HG03521 (cell line): ENCODE results near the gene DCDC2B.
A peak's percentile ranks its signal among the peaks of the same experiment; 100 is the strongest.
"Not testable (repeated sequence)": the region's sequence is repeated elsewhere in the genome, so short reads cannot be mapped to it uniquely, and the experiment has no call there.

ENCODE experiments used
- ATAC-seq: cut with Tn5 transposase; IDR thresholded peaks from one replicate; pipeline ENCODE4 v1.9.1; 2021; ENCODE audit warnings: mild to moderate bottlenecking, moderate library complexity; ENCODE audit not compliant: unreplicated experiment

DCDC2B gene

GRCh38 chr1:32208891-32209328 is at the start of gene DCDC2B:
DCDC2B (plus strand) TSS chr1:32209089; CDS start chr1:32209094, 5 bp downstream.
- no peak for ATAC-seq

GRCh38 chr1:32159189-32159588 is 49.7 kb upstream of the DCDC2B start:
- no peak for ATAC-seq

DNA sequence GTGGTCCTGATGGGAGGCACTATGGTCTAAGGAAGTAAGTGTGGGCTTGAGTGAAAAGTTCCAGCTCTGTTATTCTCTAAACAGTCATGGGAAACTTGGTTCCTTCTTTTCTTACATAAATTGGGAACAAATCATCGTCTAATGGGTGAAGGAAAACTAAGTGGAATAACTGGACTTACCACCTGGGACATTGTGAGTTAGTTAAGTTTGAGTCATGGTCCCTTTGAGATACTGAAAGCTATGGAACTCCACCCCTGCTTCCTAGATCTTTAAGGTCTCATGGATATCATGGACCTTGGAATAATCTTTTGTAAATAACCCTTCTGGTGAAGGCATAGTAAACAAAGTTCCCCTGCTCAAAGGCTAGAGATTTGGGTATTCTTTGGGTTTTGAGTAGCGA is 45.5 kb upstream of the DCDC2B start:
- no peak for ATAC-seq

GRCh38 chr1:32165633-32166032 is 43.3 kb upstream of the DCDC2B start:
- ATAC-seq, result not testable (repeated sequence)

DNA sequence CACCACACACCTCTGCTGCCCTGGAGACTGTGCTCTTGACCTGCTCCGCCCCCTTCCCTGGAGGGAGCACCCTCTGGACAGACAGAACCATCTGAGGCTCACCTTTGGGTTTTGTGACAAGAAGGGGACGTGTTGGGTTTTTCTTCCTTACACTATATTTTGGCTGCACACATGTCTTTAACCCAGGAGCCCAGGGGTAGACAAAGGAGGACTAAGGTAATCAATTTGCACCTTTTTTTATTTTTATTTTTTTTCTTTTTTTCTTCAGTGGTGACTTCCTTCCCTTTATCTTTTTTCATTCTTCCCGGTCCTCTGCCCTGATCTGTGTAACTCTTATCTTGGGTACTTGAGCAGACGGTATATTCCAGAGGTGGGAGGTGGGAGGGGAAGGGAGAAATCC is 37.9 kb upstream of the DCDC2B start:
- ATAC-seq, result no peak

DNA sequence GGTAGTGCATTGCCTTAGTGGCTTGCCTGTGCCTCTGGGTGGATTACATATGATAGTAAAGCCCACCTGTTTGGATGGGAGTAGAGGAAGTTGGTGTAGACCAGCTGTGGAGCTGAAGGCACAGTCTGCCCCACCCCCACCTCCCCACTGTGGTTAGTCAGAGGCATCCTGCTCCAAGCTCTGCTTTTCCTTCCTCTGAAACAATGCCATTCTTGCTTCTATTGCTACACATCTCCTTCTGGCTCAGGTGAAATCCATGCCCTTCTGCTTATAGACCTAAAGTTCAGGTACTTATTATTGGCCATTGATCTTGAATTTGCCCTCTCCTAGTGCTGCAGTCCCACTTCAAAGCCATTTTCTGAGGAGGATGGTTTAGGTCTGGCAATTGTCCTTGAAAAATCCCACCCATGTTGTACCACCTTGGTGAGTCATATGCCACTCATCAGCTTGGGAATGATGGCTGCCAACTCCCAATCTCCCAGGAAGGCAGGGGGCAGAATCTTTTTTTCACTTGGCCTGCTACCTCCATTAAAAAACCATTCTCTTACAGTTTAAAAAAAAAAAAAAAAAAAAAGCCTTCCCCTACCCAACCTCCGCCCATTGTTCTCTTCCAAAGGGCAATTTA is 36.2 kb upstream of the DCDC2B start:
- ATAC-seq, result no peak

- no peak for ATAC-seq
Measured at GRCh38 chr1:32178380-32179192, 30.3 kb upstream of the DCDC2B start.

- no peak for ATAC-seq
Measured at GRCh38 chr1:32179193-32179442, 29.8 kb upstream of the DCDC2B start.

GRCh38 chr1:32179443-32180185 is 29.3 kb upstream of the DCDC2B start, which contains the start of gene TXLNA:
TXLNA (plus strand) TSS chr1:32179675; CDS start chr1:32180346, 671 bp downstream.
- peak; percentile 82 for ATAC-seq

DNA sequence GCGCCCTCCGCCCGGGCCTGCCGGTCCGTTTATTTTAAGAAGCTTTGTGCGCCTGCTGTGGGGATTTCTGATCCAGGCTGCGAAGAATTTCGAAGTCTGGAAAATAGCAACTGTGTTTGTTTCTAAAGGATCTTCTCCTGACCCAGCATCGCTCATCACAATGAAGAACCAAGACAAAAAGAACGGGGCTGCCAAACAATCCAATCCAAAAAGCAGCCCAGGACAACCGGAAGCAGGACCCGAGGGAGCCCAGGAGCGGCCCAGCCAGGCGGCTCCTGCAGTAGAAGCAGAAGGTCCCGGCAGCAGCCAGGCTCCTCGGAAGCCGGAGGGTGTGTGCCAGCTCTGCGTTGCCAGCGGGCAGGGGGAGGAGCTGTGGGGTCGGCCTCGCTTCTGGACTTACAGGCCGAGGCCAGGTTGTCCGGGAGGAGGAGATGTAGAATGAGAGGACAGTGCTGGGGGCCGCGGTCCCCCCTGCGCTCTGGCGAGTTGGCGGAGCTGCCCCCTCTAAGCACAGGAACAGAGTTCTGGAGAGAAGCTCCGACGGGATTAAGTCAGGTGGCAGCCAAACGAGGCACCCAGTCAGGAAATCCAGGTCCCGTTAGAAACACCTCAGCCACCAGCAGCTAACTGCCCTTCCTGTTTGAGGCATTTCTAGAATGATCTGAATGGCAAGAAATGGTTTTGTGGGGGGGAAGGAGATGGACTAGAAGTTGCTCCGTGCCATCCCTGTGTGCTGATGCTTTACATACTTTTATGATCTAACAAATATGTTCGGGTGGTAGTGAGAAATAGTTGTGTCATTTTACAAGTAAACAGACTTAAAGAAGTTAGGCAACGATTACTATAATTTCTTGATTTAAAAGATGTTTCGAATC is 28.5 kb upstream of the DCDC2B start:
- no peak for ATAC-seq

- no peak for ATAC-seq
Measured at GRCh38 chr1:32181065-32181464, 27.8 kb upstream of the DCDC2B start.

GRCh38 chr1:32181563-32181962 is 27.3 kb upstream of the DCDC2B start:
- ATAC-seq, result no peak

GRCh38 chr1:32182060-32182459 is 26.8 kb upstream of the DCDC2B start:
- no peak for ATAC-seq

- no peak for ATAC-seq
Measured at GRCh38 chr1:32184650-32185049, 24.2 kb upstream of the DCDC2B start.

DNA sequence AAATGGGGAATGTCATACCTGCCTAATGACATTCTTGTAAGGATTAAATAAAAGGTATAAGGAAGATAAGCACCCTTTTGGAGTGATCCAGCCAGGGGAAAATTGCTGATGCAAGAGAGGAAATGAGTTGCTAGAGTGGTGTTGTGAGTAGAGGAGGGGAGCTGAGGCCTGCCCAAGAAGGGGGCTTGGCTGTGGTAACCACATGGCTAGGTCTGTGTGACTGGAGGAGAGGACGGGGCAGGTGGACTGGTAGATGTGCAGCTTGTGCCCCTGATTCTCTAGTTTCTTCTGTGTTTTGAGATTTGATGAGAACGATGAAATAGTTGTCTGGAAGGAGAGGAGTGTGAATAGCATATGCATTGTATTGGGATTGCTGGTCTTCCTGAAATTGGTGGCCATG is 22.8 kb upstream of the DCDC2B start:
- ATAC-seq, result no peak

- no peak for ATAC-seq
Measured at GRCh38 chr1:32186491-32186890, 22.4 kb upstream of the DCDC2B start.

GRCh38 chr1:32187850-32188249 is 21.0 kb upstream of the DCDC2B start:
- no peak for ATAC-seq

DNA sequence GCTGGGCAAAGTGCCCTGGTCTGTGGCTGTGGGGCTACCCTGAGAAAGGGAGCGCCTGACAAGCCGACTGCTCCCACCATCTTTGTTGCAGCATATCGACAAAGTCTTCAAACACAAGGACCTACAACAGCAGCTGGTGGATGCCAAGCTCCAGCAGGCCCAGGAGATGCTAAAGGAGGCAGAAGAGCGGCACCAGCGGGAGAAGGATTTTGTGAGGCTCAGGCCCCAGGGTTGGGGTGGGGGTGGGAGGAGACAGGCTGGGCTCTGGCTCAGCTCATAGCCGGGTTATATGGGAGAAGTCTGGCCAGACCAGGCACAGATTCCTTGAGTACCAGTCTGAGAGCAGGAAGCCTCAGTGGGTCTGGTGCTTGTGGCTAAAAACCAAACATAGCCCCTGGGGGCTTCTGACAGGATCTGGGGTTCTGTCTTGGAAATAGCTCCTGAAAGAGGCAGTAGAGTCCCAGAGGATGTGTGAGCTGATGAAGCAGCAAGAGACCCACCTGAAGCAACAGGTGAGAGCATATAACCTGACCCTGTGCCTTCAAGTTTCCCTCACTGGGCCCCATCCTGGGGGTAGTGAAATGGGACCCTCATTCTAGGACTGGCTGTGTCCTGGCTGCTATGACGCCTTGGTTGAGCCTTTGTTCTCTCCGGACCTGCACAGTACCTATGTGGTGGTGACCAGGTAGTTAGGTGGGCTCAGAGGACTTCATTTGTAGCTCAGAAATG is 16.5 kb upstream of the DCDC2B start:
- no peak for ATAC-seq

GRCh38 chr1:32194984-32195383 is 13.9 kb upstream of the DCDC2B start:
- no peak for ATAC-seq

- no peak for ATAC-seq
Measured at GRCh38 chr1:32195531-32195930, 13.4 kb upstream of the DCDC2B start.
